ENCODE results near the gene ANKS1B.

The ANKS1B gene

DNA sequence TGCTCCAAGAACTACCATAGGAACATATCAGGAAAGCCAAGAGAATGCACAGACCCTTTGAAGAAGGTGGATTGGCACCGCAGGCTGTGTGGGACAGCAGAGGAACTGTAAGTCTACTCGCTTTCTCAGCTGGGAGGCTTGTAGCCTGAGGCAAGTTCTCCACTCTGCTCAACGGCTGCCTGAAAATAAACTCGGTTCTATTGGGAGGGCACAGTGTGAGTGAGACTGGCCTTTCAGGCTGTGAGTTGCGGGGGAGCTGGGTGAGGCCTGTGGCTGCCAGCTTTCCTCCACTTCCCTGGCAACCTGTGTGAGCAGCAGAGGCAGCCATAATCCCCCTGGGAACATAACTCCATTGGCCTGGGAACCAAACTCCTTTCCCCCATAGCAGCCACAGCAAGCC lies 132.1 kb downstream of the ANKS1B start:
- H3K27me3 Mint-ChIP-seq (ENCODE audit: low read depth) = peaks cover 5% of the 10 kb centered on the region
- TF ChIP-seq, protein P1, sequence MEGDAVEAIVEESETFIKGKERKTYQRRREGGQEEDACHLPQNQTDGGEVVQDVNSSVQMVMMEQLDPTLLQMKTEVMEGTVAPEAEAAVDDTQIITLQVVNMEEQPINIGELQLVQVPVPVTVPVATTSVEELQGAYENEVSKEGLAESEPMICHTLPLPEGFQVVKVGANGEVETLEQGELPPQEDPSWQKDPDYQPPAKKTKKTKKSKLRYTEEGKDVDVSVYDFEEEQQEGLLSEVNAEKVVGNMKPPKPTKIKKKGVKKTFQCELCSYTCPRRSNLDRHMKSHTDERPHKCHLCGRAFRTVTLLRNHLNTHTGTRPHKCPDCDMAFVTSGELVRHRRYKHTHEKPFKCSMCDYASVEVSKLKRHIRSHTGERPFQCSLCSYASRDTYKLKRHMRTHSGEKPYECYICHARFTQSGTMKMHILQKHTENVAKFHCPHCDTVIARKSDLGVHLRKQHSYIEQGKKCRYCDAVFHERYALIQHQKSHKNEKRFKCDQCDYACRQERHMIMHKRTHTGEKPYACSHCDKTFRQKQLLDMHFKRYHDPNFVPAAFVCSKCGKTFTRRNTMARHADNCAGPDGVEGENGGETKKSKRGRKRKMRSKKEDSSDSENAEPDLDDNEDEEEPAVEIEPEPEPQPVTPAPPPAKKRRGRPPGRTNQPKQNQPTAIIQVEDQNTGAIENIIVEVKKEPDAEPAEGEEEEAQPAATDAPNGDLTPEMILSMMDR (IDR thresholded peaks at IDR 0.05; ENCODE audit: unreplicated experiment in 3 of 3) = no peak
- no peak overlapping the region for H3K4me3 Mint-ChIP-seq
- H3K4me1 Mint-ChIP-seq = no peaks in the 10 kb centered on the region
- no peak overlapping the region for H3K27ac Mint-ChIP-seq
- H3K36me3 Mint-ChIP-seq (ENCODE audit: low read depth) = no peaks in the 10 kb centered on the region
- H3K9me3 Mint-ChIP-seq = peaks cover 9% of the 10 kb centered on the region

DNA sequence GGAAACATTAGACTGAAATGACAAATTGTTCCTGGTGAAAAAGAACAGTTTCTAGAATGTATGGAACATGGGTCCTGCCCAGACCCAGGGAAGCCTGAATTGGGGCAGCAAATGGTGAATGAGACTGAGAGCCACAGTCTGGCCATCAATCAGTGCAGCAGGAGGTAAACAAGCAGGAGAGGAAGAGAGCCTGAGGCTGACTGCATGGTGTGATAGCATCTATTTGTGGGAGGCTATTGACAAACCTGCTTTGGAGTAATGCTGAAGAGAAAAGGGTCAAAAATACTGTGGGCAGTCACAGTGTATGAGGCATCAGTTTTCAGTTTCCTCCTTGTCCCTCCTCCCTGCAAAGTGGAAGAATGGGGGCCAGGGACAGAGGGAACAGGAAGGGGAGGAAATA lies 136.8 kb downstream of the ANKS1B start:
- no peaks in the 10 kb centered on the region for H3K36me3 Mint-ChIP-seq (ENCODE audit: low read depth)
- no peak overlapping the region for H3K27ac Mint-ChIP-seq
- peaks cover under 1% of the 10 kb centered on the region for H3K27me3 Mint-ChIP-seq (ENCODE audit: low read depth)
- H3K4me3 Mint-ChIP-seq = no peak overlapping the region
- no peaks in the 10 kb centered on the region for H3K4me1 Mint-ChIP-seq
- H3K9me3 Mint-ChIP-seq = no peaks in the 10 kb centered on the region
- TF ChIP-seq, protein P1 (IDR thresholded peaks at IDR 0.05; ENCODE audit: unreplicated experiment in 3 of 3) = no peak

DNA sequence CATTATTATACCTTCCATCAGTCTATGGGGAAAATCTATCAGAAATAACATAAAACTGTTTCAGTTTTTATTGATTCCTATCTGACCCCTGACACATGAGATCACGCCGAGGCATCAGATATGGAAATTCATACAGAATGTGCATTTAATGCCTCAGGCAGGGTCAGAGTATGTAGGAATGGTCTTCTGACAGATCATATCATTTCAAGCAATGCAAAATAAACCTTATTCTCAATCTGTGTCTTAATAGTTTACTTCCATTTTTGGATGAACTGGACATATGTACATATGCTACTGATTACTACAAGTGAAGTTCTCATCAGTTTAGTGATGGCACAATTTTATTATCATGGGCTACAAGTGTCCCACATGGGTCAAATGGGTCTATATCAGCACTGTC lies 150.0 kb downstream of the ANKS1B start:
- TF ChIP-seq, protein P1 (IDR thresholded peaks at IDR 0.05; ENCODE audit: unreplicated experiment in 3 of 3) = no peak
- Mint-ChIP-seq H3K36me3 (ENCODE audit: low read depth) (no peaks in the 10 kb centered on the region), H3K4me3 (no peak overlapping the region), H3K9me3 (no peaks in the 10 kb centered on the region), H3K27ac (no peak overlapping the region), H3K27me3 (ENCODE audit: low read depth) (no peaks in the 10 kb centered on the region), H3K4me1 (no peaks in the 10 kb centered on the region)

DNA sequence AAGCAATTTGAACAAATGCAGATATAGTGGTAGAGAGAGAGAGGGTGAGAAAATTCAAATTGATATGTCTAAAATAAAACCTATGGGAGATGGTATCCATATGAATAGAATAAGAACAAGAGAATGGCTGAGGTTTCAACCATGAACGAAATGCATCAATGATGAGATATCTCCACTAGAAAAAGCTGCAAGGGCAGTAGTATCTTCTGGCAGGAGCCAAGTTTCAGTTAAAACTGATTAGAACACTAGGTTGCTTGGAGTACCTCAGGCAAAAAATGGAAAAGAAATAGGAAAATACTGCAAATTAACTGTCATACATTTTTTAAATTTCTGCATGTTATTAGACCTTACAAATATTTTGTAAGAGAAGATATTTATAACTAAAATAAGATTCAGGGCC lies 151.3 kb downstream of the ANKS1B start:
- Mint-ChIP-seq H3K27ac (no peak overlapping the region), H3K9me3 (no peaks in the 10 kb centered on the region), H3K4me3 (no peak overlapping the region), H3K36me3 (ENCODE audit: low read depth) (no peaks in the 10 kb centered on the region), H3K4me1 (no peaks in the 10 kb centered on the region), H3K27me3 (ENCODE audit: low read depth) (no peaks in the 10 kb centered on the region)
- TF ChIP-seq, protein P1 (IDR thresholded peaks at IDR 0.05; ENCODE audit: unreplicated experiment in 3 of 3) = no peak

DNA sequence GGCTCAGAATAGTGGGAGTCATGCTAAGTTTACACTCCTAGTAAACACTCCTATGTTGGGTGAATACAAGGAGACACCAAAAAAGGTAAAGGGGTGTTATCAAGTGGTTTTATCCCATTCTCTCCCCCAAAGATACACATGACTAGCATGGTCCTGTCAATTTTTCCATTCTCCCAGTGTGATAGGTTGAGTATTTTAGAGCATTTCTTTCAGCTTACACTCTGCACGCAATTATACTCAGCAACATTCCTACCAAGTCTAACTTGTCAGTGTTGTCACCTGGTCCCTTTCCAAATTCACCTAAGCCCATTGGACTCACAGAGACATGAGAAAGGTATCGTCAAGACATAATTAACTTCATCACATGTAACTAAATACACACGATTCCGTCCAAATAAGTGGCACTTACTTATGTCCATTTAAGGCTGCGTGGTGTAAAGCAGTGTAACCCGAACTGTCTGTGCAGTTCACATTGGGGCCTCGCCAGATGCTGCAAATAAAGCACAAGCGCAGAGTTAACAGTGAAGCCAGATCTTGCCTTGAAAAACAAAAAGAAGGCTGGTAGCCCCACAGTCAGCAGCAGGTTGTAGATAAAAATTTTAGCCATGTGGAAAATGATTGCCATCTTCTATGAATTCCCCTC lies 159.7 kb downstream of the ANKS1B start:
- Mint-ChIP-seq H3K4me1 (peaks cover 9% of the 10 kb centered on the region), H3K27ac (no peak overlapping the region), H3K27me3 (ENCODE audit: low read depth) (no peaks in the 10 kb centered on the region), H3K9me3 (no peaks in the 10 kb centered on the region), H3K36me3 (ENCODE audit: low read depth) (no peaks in the 10 kb centered on the region), H3K4me3 (no peak overlapping the region)
- TF ChIP-seq, protein P1 (IDR thresholded peaks at IDR 0.05; ENCODE audit: unreplicated experiment in 3 of 3) = no peak

DNA sequence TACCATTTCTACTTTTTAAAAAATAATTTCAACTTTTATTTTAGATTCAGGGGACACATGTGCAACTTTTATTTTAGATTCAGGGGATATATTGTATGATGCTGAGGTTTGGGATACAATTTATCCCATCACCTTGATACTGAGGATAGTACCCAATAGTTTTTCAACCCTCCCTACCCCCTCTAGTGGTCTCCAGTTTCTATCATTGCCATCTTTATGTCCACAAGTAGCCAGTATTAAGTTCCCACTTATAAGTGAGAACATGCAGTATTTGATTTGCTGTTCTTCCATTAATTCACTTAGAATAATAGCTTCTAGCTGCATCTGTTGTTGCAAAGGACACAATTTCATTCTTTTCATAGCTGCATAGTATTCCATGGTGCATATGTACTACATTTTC lies 162.5 kb downstream of the ANKS1B start:
- TF ChIP-seq, protein P1 (IDR thresholded peaks at IDR 0.05; ENCODE audit: unreplicated experiment in 3 of 3) = no peak
- Mint-ChIP-seq H3K27ac (no peak overlapping the region), H3K4me3 (no peak overlapping the region), H3K9me3 (no peaks in the 10 kb centered on the region), H3K36me3 (ENCODE audit: low read depth) (no peaks in the 10 kb centered on the region), H3K4me1 (peaks cover 9% of the 10 kb centered on the region), H3K27me3 (ENCODE audit: low read depth) (no peaks in the 10 kb centered on the region)
